ENCODE measurements around the gene TMEM212.

TMEM212 gene

GRCh38 chr3:171842864-171843518 is at the start of gene TMEM212:
TMEM212 (plus strand) TSS chr3:171843349; CDS start chr3:171843384, 35 bp downstream.
- DNase-seq: no peak

GRCh38 chr3:171796625-171797264 is 46.4 kb upstream of the TMEM212 start:
- no peak for DNase-seq

GRCh38 chr3:171797265-171797679 is 45.9 kb upstream of the TMEM212 start:
- no peak for DNase-seq

GRCh38 chr3:171797873-171798272 is 45.3 kb upstream of the TMEM212 start:
- DNase-seq: no peak

GRCh38 chr3:171799501-171799900 is 43.6 kb upstream of the TMEM212 start:
- no peak for DNase-seq

- no peak for DNase-seq
These were observed 41.2 kb upstream of the TMEM212 start for GRCh38 chr3:171801738-171802589.

GRCh38 chr3:171802590-171802956 is 40.6 kb upstream of the TMEM212 start:
- no peak for DNase-seq

- DNase-seq: no peak
These were observed 40.1 kb upstream of the TMEM212 start for GRCh38 chr3:171803044-171803443.

GRCh38 chr3:171804618-171805389 is 38.3 kb upstream of the TMEM212 start:
- no peak for DNase-seq

- DNase-seq: no peak
These were observed 37.5 kb upstream of the TMEM212 start for GRCh38 chr3:171805687-171806086.

- no peak for DNase-seq
These were observed 36.7 kb upstream of the TMEM212 start for GRCh38 chr3:171806200-171807128.

- no peak for DNase-seq
These were observed 35.9 kb upstream of the TMEM212 start for GRCh38 chr3:171807129-171807675.

- DNase-seq: no peak
These were observed 35.3 kb upstream of the TMEM212 start for GRCh38 chr3:171807806-171808205.

- DNase-seq: no peak
These were observed 33.6 kb upstream of the TMEM212 start for GRCh38 chr3:171809611-171809860.

- DNase-seq: peak; percentile 7 to 13
These were observed 33.1 kb upstream of the TMEM212 start, which contains the start of gene PLD1 for GRCh38 chr3:171809861-171810628. PLD1 (minus strand) TSS chr3:171810483; CDS start chr3:171738051, 72,432 bp downstream.

- DNase-seq: no peak
These were observed 32.4 kb upstream of the TMEM212 start for GRCh38 chr3:171810629-171811294.

GRCh38 chr3:171811295-171811912 is 31.7 kb upstream of the TMEM212 start:
- DNase-seq: no peak

- DNase-seq: no peak
These were observed 31.2 kb upstream of the TMEM212 start for GRCh38 chr3:171811913-171812335.

- no peak for DNase-seq
These were observed 30.3 kb upstream of the TMEM212 start for GRCh38 chr3:171812811-171813210.

Measured in activated CD4-positive, alpha-beta T cell treated with anti-CD3 and anti-CD28 coated beads, Interleukin-2, amount 50 U/mL, for 4 hours (primary cell).